CD14-positive monocyte (primary cell): ENCODE data around the gene CYP21A2. TPM values are rescaled to one million over a fixed set of nuclear protein-coding genes. Genes with fewer than 3 reads are reported as not detected.
A peak's percentile ranks its signal among the peaks of the same experiment; 100 is the strongest.

Source experiments
- DNase-seq, 3 donors: peaks; one replicate each; pipeline ENCODE4 v3.0.0-alpha.2; 2011 to 2022
- H2AFZ ChIP-seq: 2 replicates; pipeline ENCODE4 v1.6.0; 2012; ENCODE audit warnings: mild to moderate bottlenecking, low read depth, low read length, inconsistent platforms; ENCODE audit not compliant: insufficient read depth, poor library complexity, severe bottlenecking
- H3K27ac ChIP-seq, 2 donors: 1 replicate in 1 of 2; 2 replicates in 1 of 2; pipeline ENCODE4 v1.5.1; 2012 to 2013; ENCODE audit warnings: low read length in 2 of 2, control low read depth in 1 of 2, inconsistent platforms in 1 of 2, low read depth in 1 of 2, mild to moderate bottlenecking in 1 of 2
- H3K27me3 ChIP-seq, 2 donors: one replicate each; pipeline versions ENCODE4 v1.6.0 to v1.6.1; 2011 to 2013; ENCODE audit warnings: low read length in 2 of 2; ENCODE audit not compliant: control insufficient read depth in 2 of 2, insufficient read depth in 2 of 2
- H3K36me3 ChIP-seq, 2 donors: replicated peaks in 1 of 2; 1 replicate in 1 of 2; 2 replicates in 1 of 2; pipeline versions ENCODE4 v1.5.1 to v1.6.1; 2012 to 2013; ENCODE audit warnings: low read length in 2 of 2, control low read depth in 1 of 2, inconsistent platforms in 1 of 2, mild to moderate bottlenecking in 1 of 2; ENCODE audit not compliant: insufficient read depth in 2 of 2, control insufficient read depth in 1 of 2
- H3K4me1 ChIP-seq, 2 donors: 1 replicate in 1 of 2; 2 replicates in 1 of 2; pipeline versions ENCODE4 v1.5.1 to v1.6.1; 2012 to 2013; ENCODE audit warnings: low read length in 2 of 2, control low read depth in 1 of 2, inconsistent platforms in 1 of 2, mild to moderate bottlenecking in 1 of 2, moderate library complexity in 1 of 2; ENCODE audit not compliant: insufficient read depth in 2 of 2, control insufficient read depth in 1 of 2
- H3K4me2 ChIP-seq: replicated peaks from 2 replicates; pipeline ENCODE3; 2012; ENCODE audit warnings: low read length, moderate library complexity, mild to moderate bottlenecking; ENCODE audit not compliant: poor library complexity, severe bottlenecking; ENCODE audit errors: extremely low read depth
- H3K4me3 ChIP-seq, 3 experiments: fragments of 200-600 bp in 1 of 3; sonication (generic) in 1 of 3; replicated peaks in 1 of 3; 1 replicate in 2 of 3; 2 replicates in 1 of 3; pipeline ENCODE4 v1.5.1; 2011 to 2013; ENCODE audit warnings: low read length in 3 of 3, mild to moderate bottlenecking in 3 of 3, control low read depth in 2 of 3, low read depth in 2 of 3, inconsistent platforms in 1 of 3, moderate library complexity in 1 of 3
- H3K79me2 ChIP-seq: 2 replicates; pipeline ENCODE4 v1.6.0; 2012; ENCODE audit warnings: mild to moderate bottlenecking, control low read depth, inconsistent platforms, low read length, moderate library complexity; ENCODE audit not compliant: insufficient read depth
- H3K9ac ChIP-seq: 2 replicates; pipeline ENCODE4 v1.6.0; 2017; ENCODE audit warnings: low read length, mild to moderate bottlenecking; ENCODE audit not compliant: insufficient read depth, poor library complexity, severe bottlenecking
- H3K9me3 ChIP-seq, 2 donors: replicated peaks in 1 of 2; 1 replicate in 1 of 2; 2 replicates in 1 of 2; pipeline versions ENCODE4 v1.5.1 to v1.6.1; 2012 to 2013; ENCODE audit warnings: low read length in 2 of 2, control low read depth in 1 of 2; ENCODE audit not compliant: control insufficient read depth in 1 of 2, insufficient read depth in 1 of 2
- H4K20me1 ChIP-seq: 2 replicates; pipeline ENCODE4 v1.6.0; 2012; ENCODE audit warnings: mild to moderate bottlenecking, low read length, control low read depth, moderate library complexity; ENCODE audit not compliant: insufficient read depth
- H3K27ac Mint-ChIP-seq, 7 donors: one replicate each; pipeline ENCODE4 v1.8.0; 2020; ENCODE audit warnings: mild to moderate bottlenecking in 7 of 7, mixed read lengths in 7 of 7, moderate library complexity in 6 of 7, inconsistent platforms in 2 of 7
- H3K27me3 Mint-ChIP-seq, 3 donors: one replicate each; pipeline ENCODE4 v1.8.0; 2021 to 2022; ENCODE audit warnings: low read depth in 3 of 3, mild to moderate bottlenecking in 3 of 3, mixed read lengths in 3 of 3, moderate library complexity in 3 of 3, inconsistent platforms in 1 of 3
- H3K36me3 Mint-ChIP-seq, 2 donors: one replicate each; pipeline ENCODE4 v1.8.0; 2020; ENCODE audit warnings: mixed read lengths in 2 of 2, inconsistent platforms in 1 of 2, mild to moderate bottlenecking in 1 of 2
- H3K4me1 Mint-ChIP-seq: one replicate; pipeline ENCODE4 v1.8.0; 2020; ENCODE audit warnings: mild to moderate bottlenecking, mixed read lengths
- H3K4me3 Mint-ChIP-seq, 2 donors: one replicate each; pipeline ENCODE4 v1.8.0; 2020; ENCODE audit warnings: mild to moderate bottlenecking in 2 of 2, mixed read lengths in 2 of 2, moderate library complexity in 1 of 2
- H3K9me3 Mint-ChIP-seq, 7 donors: one replicate each; pipeline ENCODE4 v1.8.0; 2020 to 2022; ENCODE audit warnings: mixed read lengths in 7 of 7, mild to moderate bottlenecking in 6 of 7, moderate library complexity in 6 of 7, inconsistent platforms in 2 of 7
- CTCF ChIP-seq: fragments of 200-600 bp; IDR thresholded peaks from one replicate; pipeline ENCODE4 v1.8.0; 2022; ENCODE audit warnings: antibody characterized with exemption, mild to moderate bottlenecking
- WGBS: methylation state at CpG from one replicate; pipeline ENCODE4 v1.1.5; 2013; ENCODE audit warnings: missing lambda C conversion rate; ENCODE audit not compliant: insufficient coverage; 5-methylcytosine and 5-hydroxymethylcytosine counted together
- intact Hi-C, 2 donors: fragments of 100-400 bp; cut with micrococcal nuclease; formaldehyde crosslinking; loops; one replicate each; pipeline versions ENCODE4 v1.15.0 to v1.15.1; 2023
- polyA plus RNA-seq, 3 donors: library from polyadenylated mRNA; depleted of rRNA in 1 of 3; unstranded in 2 of 3; stranded (reverse) in 1 of 3; fragments of 300-500 nt in 2 of 3; fragments of >200 nt in 1 of 3; fragmentation: Illumina TruSeq in 2 of 3; gene quantifications; 1 replicate in 2 of 3; 2 replicates in 1 of 3; pipeline ENCODE4 v1.2.3, GENCODE V29; 2012 to 2021

CYP21A2 gene
- polyA plus RNA-seq, 3 donors = 0.16 TPM; not detected in 2

GRCh38 chr6:32084780-32085179 lies 46.6 kb downstream of the CYP21A2 start:
- Histone ChIP-seq H3K27ac (no peak overlapping the region), H3K27me3 (peaks cover 10 to 29% of the 10 kb centered on the region in 2 donors), H3K4me3 (no peak overlapping the region), H2AFZ (no peak overlapping the region), H3K9ac (no peak overlapping the region), H3K36me3 (no peaks in the 10 kb centered on the region), H3K4me2 (no peak overlapping the region), H4K20me1 (no peaks in the 10 kb centered on the region), H3K79me2 (no peaks in the 10 kb centered on the region), H3K9me3 (no peaks in the 10 kb centered on the region), H3K4me1 (no peaks in the 10 kb centered on the region)
- no peak overlapping the region for H3K27ac Mint-ChIP-seq
- no peak overlapping the region for H3K4me3 Mint-ChIP-seq
- no peak for TF ChIP-seq CTCF
- intact Hi-C loops = no loop called here
- peaks cover 0 to 3% (median 0%) of the 10 kb centered on the region in 7 donors for H3K9me3 Mint-ChIP-seq
- no peaks in the 10 kb centered on the region for H3K36me3 Mint-ChIP-seq
- H3K4me1 Mint-ChIP-seq = no peaks in the 10 kb centered on the region
- peaks cover 29 to 69% (median 50%) of the 10 kb centered on the region in 3 donors for H3K27me3 Mint-ChIP-seq
- WGBS = 100% methylated on average over 1 of the region's 2 CpGs
- no peak for DNase-seq

DNA sequence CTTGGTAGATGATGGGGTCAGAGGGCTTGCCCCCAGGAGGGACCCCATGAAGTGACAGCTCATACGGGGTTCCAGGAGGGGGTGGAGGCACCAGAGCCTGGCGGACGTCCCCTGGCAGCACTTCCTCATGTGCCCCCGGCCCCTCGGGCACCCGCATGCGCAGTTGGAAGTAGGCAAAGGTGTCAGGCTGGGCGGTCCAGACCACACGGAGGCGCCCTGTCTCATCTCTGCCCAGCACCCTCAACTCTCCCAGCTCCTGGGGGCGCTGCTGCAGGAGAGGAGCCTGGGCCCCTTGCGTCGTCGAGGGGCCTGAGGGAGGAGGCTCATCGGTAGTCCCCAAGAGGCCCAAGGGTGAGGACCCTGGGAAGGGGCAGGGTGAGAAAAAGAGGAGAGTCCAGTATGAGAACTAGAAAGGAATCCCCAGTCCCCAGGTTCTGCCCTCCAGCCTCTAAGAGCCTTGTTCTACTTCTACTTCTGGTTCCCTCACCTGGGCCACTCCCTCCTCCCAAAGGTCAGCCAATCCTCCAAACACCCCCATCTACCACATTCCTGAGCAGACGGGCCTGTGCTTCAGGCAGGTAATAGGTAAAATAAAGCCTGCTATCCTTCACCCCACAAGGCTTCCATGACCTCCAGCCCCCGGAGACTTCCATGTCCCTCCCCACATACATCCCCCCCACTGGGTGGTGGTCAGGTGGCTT lies 47.7 kb downstream of the CYP21A2 start:
- H3K4me1 ChIP-seq = no peaks in the 10 kb centered on the region
- 81% methylated on average over 8 of the region's 17 CpGs for WGBS
- Mint-ChIP-seq H3K4me1 (no peaks in the 10 kb centered on the region), H3K4me3 (peak overlapping the region; percentile 4 to 64), H3K36me3 (no peaks in the 10 kb centered on the region), H3K9me3 (peaks cover 0 to 3% (median 0%) of the 10 kb centered on the region in 7 donors), H3K27ac (no peak overlapping the region), H3K27me3 (peaks cover 31 to 71% (median 51%) of the 10 kb centered on the region in 3 donors)
- H2AFZ ChIP-seq = no peak overlapping the region
- no peaks in the 10 kb centered on the region for H3K9me3 ChIP-seq
- H4K20me1 ChIP-seq = no peaks in the 10 kb centered on the region
- H3K27me3 ChIP-seq = peaks cover 10 to 34% of the 10 kb centered on the region in 2 donors
- DNase-seq = no peak
- no peak overlapping the region for H3K4me2 ChIP-seq
- intact Hi-C loops = no loop called here
- no peak overlapping the region for H3K27ac ChIP-seq
- no peaks in the 10 kb centered on the region for H3K79me2 ChIP-seq
- H3K9ac ChIP-seq = no peak overlapping the region
- TF ChIP-seq CTCF = no peak
- no peaks in the 10 kb centered on the region for H3K36me3 ChIP-seq
- H3K4me3 ChIP-seq = no peak overlapping the region
